HG02798 (cell line): Measurements from ENCODE around the gene CD48.

Experiments
- ATAC-seq: cut with Tn5 transposase; IDR thresholded peaks from one replicate; pipeline ENCODE4 v1.9.1; 2021; ENCODE audit warnings: mild to moderate bottlenecking; ENCODE audit not compliant: unreplicated experiment, poor library complexity

Gene CD48

GRCh38 chr1:160681066-160681890, 30.3 kb downstream of the CD48 start:
- peak; percentile 45 for ATAC-seq

GRCh38 chr1:160680399-160680798, 31.2 kb downstream of the CD48 start:
- no peak for ATAC-seq

DNA sequence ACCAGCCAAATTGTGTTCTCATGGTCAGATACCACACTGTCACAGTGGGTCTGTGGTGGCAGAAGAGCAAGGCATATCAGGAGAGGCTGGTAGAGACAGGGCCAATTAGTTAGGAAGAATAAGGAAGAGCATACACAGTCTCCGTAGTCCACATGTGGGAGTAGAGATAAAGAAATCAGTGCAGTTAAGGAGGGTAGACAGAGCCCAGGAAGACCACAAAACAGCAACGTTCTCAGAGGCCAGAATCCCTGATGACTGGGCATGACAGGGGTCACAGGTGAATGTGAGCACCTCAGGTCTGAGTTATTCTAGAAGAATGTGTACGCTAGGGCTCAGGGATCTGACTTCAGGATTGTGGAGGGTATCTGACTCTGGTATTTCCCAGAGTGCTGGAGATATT, 31.7 kb downstream of the CD48 start:
- ATAC-seq: no peak

DNA sequence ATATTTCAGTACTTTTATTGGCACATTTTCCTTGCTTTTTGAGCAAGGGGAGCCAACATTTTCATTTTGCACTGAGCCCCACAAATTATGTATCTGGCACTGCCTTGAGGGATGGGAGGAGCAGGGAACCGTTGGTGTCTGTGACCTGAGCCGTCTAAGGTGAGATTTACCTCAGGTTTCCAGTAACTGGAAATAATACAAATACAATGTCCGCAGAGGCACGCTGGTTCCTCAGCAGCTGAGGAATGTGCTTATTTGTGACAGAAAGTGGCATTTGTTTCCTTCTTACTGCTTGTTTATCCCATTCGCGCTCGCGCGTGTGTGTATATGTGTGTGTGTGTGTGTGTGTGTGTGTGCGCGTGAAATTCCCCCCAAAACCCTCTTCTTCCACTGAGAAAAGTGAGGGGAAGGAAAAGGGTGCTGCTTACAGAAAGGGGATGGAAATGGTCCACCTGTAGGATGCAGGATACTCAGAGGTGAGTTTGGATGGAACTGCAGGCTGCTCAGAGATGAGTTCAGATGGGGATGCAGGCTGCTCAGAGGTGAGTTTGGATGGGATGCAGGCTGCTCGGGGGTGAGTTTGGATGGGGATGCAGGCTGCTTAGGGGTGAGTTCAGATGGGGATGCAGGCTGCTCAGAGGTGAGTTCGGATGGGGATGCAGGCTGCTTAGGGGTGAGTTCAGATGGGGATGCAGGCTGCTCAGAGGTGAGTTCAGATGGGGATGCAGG, 34.6 kb downstream of the CD48 start:
- ATAC-seq: no peak

DNA sequence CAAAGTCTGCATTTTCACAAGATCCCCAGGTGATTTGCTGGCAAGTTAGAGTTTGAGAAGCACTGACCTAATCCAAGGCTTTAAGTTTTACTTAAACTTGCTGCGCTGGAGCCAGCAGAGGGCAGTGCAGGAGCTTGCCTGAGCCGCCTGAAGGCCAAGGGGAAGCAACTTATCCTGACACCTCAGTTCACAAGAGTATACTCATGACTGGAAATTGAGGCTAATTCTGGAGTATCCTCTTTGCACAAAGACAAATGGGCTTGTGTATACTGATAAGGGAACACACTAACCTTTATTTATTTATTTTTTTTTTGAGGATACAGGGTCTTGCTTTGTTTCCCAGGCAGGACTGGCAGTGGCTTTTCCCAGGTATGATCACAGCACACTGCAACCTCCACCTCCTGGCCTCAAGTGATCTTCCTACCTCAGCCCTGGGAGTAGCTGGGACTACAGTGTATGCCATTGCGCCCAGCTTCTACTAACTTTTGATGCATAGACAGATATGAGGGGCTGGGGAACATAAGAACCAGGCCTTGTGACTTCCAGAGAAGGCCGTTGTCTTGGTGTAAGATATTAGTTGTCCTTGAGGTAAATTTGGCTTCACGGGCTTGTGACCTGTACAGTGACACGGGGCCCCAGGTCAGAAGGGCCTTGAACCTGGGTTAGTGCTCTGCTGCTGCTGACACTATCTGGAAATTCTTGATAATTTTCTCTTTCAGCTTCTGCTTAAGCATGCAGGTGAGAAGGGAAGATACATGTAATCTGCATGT, 35.8 kb downstream of the CD48 start:
- ATAC-seq: peak; percentile 54

DNA sequence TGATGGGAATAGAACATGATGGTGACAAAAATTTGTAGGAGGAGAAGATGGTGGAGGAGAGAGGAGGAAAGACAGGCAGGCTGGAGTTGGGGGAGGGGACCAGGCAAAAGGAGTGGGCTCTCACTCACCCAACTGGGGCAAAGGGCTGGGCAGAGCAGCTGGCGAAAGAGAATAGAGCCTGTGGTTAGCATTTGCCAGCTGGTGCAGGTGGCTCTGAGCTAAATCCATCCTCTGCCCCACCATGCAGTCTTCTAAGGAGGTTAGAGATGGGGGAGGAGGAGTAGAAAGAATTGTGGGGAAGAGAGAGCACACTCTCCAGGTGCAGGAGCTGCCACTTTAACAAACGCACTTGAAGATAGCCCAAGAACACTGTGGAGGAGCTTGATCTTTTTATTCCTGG, 37.2 kb downstream of the CD48 start:
- peak; percentile 35 for ATAC-seq

GRCh38 chr1:160672789-160673695, 38.6 kb downstream of the CD48 start:
- no peak for ATAC-seq

DNA sequence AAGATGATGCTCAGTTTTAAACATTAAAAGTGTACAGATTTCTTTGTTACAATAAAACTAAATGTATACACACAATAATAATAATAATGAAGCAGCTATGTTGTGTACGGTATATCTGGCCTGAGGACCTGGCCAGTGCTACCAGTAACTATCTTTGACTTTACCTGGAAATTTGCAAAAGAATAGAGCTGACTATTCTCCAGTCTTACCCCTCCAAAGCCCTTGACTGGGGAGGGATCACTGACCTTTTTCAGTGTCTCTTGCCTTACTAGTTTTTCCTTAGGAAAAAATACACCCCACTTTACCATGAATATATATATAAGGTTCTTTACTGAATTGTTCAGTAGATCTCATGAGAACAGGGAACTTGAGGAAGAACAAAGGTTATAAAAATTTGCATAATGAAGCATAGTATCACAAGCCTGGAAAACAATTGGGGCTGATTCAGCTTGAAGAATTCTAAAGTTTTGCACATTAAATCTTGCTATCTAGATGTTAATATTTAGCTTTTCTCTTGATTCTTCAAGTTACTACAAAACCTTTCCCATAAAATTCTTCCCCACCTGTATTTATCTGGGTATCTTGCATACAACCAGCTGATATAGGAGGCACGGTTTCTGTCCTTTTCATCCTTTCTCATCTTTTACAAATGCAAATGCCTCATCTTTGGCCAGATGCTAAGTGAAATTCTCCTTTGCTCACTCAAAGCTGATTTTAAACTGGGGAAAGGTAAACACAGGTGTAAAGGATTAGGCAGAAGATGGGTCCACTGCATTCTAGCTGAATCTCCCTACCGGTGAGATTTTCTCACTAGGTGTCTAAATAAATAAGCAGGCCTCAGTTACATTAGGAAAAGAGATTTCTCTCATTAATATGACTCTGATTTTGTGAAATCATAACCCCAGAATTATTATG, 39.8 kb downstream of the CD48 start:
- ATAC-seq: no peak

GRCh38 chr1:160670701-160671100, 40.9 kb downstream of the CD48 start:
- no peak for ATAC-seq

- no peak for ATAC-seq
These were observed 41.8 kb downstream of the CD48 start for GRCh38 chr1:160669802-160670201.

- no peak for ATAC-seq
These were observed 42.3 kb downstream of the CD48 start for GRCh38 chr1:160669276-160669675.

DNA sequence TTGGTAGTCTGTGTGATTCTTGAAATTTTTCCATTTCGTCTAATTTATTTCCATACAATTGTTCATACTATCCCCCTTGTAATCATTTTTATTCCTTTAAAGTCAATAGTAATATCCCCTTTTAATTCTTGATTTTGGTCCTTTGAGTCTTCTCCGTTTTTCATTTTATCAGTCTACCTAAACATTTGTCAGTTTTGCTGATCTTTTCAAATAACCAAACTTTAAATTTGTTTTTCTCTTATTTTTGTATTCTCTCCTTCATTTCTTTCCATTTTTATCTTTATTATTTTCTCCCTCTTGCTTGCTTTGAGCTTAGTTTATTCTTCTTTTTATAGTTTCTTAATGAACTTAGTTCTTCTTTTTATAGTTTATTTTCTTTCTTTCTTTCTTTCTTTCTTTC, 43.7 kb downstream of the CD48 start:
- ATAC-seq: no peak

GRCh38 chr1:160666079-160666442, 45.6 kb downstream of the CD48 start:
- ATAC-seq: no peak

- no peak for ATAC-seq
These were observed 46.1 kb downstream of the CD48 start for GRCh38 chr1:160665330-160666078.

GRCh38 chr1:160664573-160665051, 47.0 kb downstream of the CD48 start:
- ATAC-seq: peak; percentile 73

DNA sequence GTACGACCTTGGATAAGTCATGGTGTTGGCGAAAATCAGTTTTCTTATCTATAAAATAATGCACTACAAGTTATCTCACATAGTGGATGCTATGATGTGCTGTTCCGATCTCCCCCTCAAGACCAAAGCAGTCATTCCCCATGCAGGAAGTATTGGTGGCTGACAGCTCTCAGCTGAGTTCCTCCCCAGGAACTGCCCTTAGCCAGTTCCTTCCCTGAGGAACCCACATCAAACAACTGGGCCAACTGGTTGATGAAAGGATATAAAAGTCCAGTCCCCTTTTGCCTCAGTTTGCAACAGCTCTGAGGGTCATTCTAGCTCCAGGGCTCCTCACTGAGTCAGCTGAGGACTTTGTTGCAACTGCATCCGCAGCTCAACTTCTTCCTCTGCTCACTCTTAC, 48.7 kb downstream of the CD48 start:
- no peak for ATAC-seq

- no peak for ATAC-seq
These were observed 52.1 kb downstream of the CD48 start for GRCh38 chr1:160659566-160659965.

DNA sequence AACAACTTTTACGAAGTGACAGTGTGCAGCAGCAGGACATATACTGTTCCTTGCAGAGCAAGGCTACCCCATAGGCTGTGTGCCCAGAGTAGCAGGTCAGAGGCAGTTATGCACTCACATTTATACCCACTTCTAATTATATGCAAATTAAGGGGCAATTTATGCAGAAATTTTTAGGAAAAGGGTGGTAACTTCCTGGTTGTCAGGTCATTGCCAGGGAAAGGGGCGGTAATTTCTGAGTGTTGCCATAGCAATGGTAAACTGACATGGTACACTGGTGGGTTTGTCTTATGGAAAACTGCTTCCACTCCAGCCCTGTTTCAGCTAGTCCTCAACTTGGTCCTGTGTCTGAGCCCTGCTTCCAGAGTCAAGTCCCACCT, 52.8 kb downstream of the CD48 start:
- ATAC-seq: no peak
